HL-60 (cell line): Measurements from ENCODE around the gene BBS10.

Experiments used
- CTCF ChIP-seq: IDR thresholded peaks from one replicate; pipeline ENCODE4 v1.5.1; 2011; ENCODE audit warnings: low read length, control low read depth, inconsistent platforms; ENCODE audit not compliant: insufficient read depth
- GABPA ChIP-seq: IDR thresholded peaks from 2 replicates; pipeline ENCODE4 v1.6.1; 2012; ENCODE audit warnings: low read depth
- POLR2AphosphoS5 ChIP-seq: IDR thresholded peaks from 2 replicates; pipeline ENCODE4 v1.6.1; 2012; ENCODE audit warnings: low read depth

- TF ChIP-seq CTCF (no peak), GABPA (no peak), POLR2AphosphoS5 (no peak)
Measured at GRCh38 chr12:76375939-76376338, 27.7 kb upstream of the BBS10 start.
